ENCODE results near the gene SYT9. TPM values are rescaled to one million over a fixed set of nuclear protein-coding genes. Genes with fewer than 3 reads are reported as not detected.

The SYT9 gene
- total and polyA plus RNA-seq, 2 of the 8 experiments (the other 6 are each of a cell fraction or from before 2014, with no cell fraction given), result 1.5 to 2.9 TPM

DNA sequence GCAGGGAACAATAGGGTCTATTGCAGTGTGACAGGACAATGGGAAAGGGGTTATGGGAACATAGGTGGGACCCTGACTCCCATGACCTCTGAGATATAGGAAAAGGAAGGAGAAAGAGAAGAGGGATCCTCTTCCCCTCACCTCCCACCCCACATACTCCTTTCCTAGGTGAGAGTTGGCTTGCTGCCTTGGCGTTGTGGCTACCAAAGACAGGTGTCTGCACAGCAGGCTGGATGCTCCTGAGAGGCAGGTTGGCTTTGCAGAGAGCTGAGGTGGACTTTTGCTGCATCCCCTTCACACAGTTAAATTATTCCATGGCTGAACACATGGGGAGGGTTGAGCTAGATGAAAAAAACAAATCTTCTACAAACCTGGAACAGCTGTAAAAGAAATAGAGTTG lies 80.7 kb downstream of the SYT9 start:
- H3K4me1 ChIP-seq (replicated peaks in 1 of 4; ENCODE audit: control insufficient read depth in 3 of 4, insufficient read depth in 4 of 4, low read length in 3 of 4), result no peaks in the 10 kb centered on the region
- H4K91ac ChIP-seq (replicated peaks; ENCODE audit: insufficient read length, low read length), result no peak overlapping the region
- DNase-seq (ENCODE audit: low read depth in 1 of 2, low spot score in 2 of 2) (no peak), FAIRE-seq (no peak)
- H2BK15ac ChIP-seq (ENCODE audit: low read length), result no peak overlapping the region
- no peak overlapping the region for H3K14ac ChIP-seq (ENCODE audit: insufficient read length)
- H3K9me3 ChIP-seq (ENCODE audit: insufficient read depth in 2 of 2, low read depth in 1 of 2, low read length in 1 of 2), result no peaks in the 10 kb centered on the region
- H3K4ac ChIP-seq (replicated peaks; ENCODE audit: insufficient read length, low read depth, low read length), result no peak overlapping the region
- H2AK5ac ChIP-seq (ENCODE audit: low read depth, low read length), result no peak overlapping the region
- H3K23ac ChIP-seq (ENCODE audit: insufficient read length), result no peak overlapping the region
- no peak overlapping the region for H2BK120ac ChIP-seq (replicated peaks; ENCODE audit: low read depth, low read length)
- 0 out of 2 replicates have a peak, but pooled peaks cover 1% of the 10 kb centered on the region for H3K23me2 ChIP-seq (ENCODE audit: low read depth, low read length)
- WGBS, 2 experiments (ENCODE audit: extremely low coverage in 1 of 2, insufficient coverage in 1 of 2, insufficient read length in 1 of 2, insufficient replicate concordance in 2 of 2, low coverage in 1 of 2, low lambda C conversion rate in 2 of 2, missing lambda C conversion rate in 1 of 2), result 60% methylated on average over 1 of the region's 1 CpG; no CpG with 5 or more reads in 1 of the 2 experiments
- POLR2A ChIA-PET (ENCODE audit: partially characterized antibody), result no interaction called here
- H3K9ac ChIP-seq (replicated peaks in 1 of 4; ENCODE audit: extremely low read depth in 1 of 4, low read depth in 3 of 4, low read length in 3 of 4), result no peak overlapping the region
- no peak overlapping the region for H2AFZ ChIP-seq (ENCODE audit: low read length)
- H4K8ac ChIP-seq (ENCODE audit: extremely low read depth, insufficient read depth, low read length), result no peak overlapping the region; the same call in 1 of the 2 replicates
- no peak overlapping the region for H3K27ac ChIP-seq (ENCODE audit: low read depth, low read length)
- no peaks in the 10 kb centered on the region for H3K79me2 ChIP-seq (ENCODE audit: control insufficient read depth in 1 of 2, insufficient read depth in 2 of 2, low read length in 2 of 2)
- no peak overlapping the region; a peak in 1 of 4 replicates for H3K4me2 ChIP-seq (ENCODE audit: insufficient read depth in 1 of 2, low read depth in 2 of 2, low read length in 2 of 2)
- no peak overlapping the region for H4K5ac ChIP-seq (ENCODE audit: insufficient read length, low read depth, low read length)
- no peak overlapping the region for H2BK12ac ChIP-seq (ENCODE audit: low read depth, low read length)
- H3K18ac ChIP-seq (ENCODE audit: extremely low read depth, low read length), result no peak overlapping the region
- H3K27me3 ChIP-seq (replicated peaks in 1 of 4; ENCODE audit: control insufficient read depth in 3 of 4, extremely low read depth in 1 of 4, insufficient read depth in 3 of 4, low read length in 3 of 4), result no peaks in the 10 kb centered on the region
- no peak overlapping the region for H2BK20ac ChIP-seq (ENCODE audit: low read length)
- no peak overlapping the region for H2BK5ac ChIP-seq (ENCODE audit: low read depth, low read length)
- CTCF ChIA-PET (ENCODE audit: partially characterized antibody), result interaction anchor here (0.8 to 2.1 kb wide), 2 partner anchors 110 to 115 kb away, joined by 4 to 8 read pairs; no protein-coding TSS in a partner anchor
- no peaks in the 10 kb centered on the region for H3K79me1 ChIP-seq (ENCODE audit: low read depth, low read length)
- no peak overlapping the region for H3K4me3 ChIP-seq (ENCODE audit: extremely low read depth in 1 of 4, insufficient read depth in 2 of 4, low read depth in 3 of 4, low read length in 4 of 4)
- no peaks in the 10 kb centered on the region for H4K20me1 ChIP-seq (replicated peaks in 1 of 2; ENCODE audit: control insufficient read depth in 1 of 2, insufficient read depth in 2 of 2, low read length in 2 of 2)
- H3K36me3 ChIP-seq (ENCODE audit: control insufficient read depth in 2 of 4, insufficient read depth in 4 of 4, low read length in 3 of 4), result no peaks in the 10 kb centered on the region
- no peak overlapping the region for H3K56ac ChIP-seq (replicated peaks; ENCODE audit: insufficient read length, low read depth, low read length)
- TF ChIP-seq, protein P1, sequence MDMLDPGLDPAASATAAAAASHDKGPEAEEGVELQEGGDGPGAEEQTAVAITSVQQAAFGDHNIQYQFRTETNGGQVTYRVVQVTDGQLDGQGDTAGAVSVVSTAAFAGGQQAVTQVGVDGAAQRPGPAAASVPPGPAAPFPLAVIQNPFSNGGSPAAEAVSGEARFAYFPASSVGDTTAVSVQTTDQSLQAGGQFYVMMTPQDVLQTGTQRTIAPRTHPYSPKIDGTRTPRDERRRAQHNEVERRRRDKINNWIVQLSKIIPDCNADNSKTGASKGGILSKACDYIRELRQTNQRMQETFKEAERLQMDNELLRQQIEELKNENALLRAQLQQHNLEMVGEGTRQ (IDR thresholded peaks at IDR 0.05; ENCODE audit: low read length), result no peak
- TF ChIP-seq, protein P2, sequence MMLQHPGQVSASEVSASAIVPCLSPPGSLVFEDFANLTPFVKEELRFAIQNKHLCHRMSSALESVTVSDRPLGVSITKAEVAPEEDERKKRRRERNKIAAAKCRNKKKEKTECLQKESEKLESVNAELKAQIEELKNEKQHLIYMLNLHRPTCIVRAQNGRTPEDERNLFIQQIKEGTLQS (IDR thresholded peaks at IDR 0.05; ENCODE audit: insufficient read depth, low read depth, low read length), result no peak
- TF ChIP-seq HDAC2 (IDR thresholded peaks at IDR 0.05; ENCODE audit: borderline replicate concordance in 1 of 2, low read depth in 2 of 2, low read length in 2 of 2), result no peak
- TF ChIP-seq MAFK (IDR thresholded peaks at IDR 0.05; ENCODE audit: low read depth, low read length), result no peak
- no peak for TF ChIP-seq ZNF274 (IDR thresholded peaks at IDR 0.05; ENCODE audit: borderline replicate concordance, extremely low read depth, low read length)
- TF ChIP-seq RFX5 (IDR thresholded peaks at IDR 0.05; ENCODE audit: borderline replicate concordance, low read depth, low read length), result no peak
- TF ChIP-seq HDAC6 (IDR thresholded peaks at IDR 0.05; ENCODE audit: low read depth, low read length), result no peak
- no peak for TF ChIP-seq JUND (IDR thresholded peaks at IDR 0.05; ENCODE audit: low read length)
- TF ChIP-seq RBBP5 (IDR thresholded peaks at IDR 0.05; ENCODE audit: borderline replicate concordance, low read depth, low read length), result no peak
- TF ChIP-seq, protein P3, sequence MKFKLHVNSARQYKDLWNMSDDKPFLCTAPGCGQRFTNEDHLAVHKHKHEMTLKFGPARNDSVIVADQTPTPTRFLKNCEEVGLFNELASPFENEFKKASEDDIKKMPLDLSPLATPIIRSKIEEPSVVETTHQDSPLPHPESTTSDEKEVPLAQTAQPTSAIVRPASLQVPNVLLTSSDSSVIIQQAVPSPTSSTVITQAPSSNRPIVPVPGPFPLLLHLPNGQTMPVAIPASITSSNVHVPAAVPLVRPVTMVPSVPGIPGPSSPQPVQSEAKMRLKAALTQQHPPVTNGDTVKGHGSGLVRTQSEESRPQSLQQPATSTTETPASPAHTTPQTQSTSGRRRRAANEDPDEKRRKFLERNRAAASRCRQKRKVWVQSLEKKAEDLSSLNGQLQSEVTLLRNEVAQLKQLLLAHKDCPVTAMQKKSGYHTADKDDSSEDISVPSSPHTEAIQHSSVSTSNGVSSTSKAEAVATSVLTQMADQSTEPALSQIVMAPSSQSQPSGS (IDR thresholded peaks at IDR 0.05; ENCODE audit: low read length), result no peak

All from H1 (cell line).